Activated CD8-positive, alpha-beta memory T cell treated with anti-CD3 and anti-CD28 coated beads, Interleukin-2, amount 50 U/mL, for 1 hour (primary cell): ENCODE results near the gene ERC1.

Experiments used
- DNase-seq: peaks from one replicate; pipeline ENCODE4 v3.0.0-alpha.2; 2020; ENCODE audit errors: extremely low read depth

ERC1 gene

DNA sequence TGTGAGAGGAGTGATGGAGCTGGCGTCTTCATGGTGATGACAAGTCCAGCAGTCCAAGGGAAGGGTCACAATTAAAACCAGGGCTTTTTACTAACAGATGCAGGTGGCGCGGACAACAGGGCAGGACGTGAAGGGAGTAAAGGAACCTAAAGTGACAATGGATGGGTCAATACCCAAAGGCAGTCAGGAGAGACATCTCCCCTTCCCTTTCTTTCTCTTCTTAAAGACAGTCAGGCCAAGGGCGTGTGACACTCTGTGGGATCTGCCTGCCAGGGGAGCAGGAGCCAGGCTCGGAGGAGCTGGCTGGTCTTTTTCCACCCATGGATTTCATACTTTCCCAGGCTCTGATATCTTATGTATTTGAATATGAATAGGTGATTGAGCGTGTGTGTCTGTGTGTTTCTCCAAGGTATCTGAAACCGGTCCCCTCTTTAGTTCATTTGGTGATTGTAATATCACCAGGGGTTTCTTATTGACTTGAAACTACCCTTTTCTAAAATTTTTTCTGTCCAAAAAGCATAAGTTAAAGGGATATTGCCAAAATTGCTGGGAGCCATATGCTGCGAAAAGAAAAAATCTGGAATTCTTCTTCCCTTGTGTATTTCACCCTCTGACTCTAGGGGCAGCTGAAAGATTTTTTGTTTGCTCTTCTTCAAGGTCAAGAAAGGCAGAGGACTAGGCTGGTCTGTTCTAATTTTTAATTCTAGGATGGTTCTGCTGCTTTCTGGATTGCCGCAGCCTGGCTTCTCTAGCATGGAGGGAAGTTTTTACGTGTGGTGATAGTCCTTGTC, 541.5 kb downstream of the ERC1 start:
- DNase-seq = no peak

DNA sequence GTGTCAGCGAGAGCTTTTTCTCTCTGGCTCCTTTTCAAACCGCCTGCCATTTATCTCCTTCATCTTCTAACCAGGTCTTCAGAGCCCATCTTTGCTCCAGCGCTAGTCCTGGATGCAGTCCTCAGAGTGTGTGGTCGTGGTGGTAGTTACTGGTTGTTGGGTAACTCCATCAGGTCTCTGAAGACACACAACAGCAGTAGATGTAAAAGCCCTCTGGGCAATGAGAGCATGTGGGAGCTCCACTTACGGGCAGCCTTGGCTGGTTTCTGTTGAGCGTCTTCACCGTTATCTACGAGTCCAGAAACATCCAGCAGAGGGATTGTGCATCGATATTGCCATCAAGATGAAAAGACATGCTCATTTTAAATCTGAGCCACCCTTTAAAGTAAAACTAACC, 542.2 kb downstream of the ERC1 start:
- DNase-seq = no peak

DNA sequence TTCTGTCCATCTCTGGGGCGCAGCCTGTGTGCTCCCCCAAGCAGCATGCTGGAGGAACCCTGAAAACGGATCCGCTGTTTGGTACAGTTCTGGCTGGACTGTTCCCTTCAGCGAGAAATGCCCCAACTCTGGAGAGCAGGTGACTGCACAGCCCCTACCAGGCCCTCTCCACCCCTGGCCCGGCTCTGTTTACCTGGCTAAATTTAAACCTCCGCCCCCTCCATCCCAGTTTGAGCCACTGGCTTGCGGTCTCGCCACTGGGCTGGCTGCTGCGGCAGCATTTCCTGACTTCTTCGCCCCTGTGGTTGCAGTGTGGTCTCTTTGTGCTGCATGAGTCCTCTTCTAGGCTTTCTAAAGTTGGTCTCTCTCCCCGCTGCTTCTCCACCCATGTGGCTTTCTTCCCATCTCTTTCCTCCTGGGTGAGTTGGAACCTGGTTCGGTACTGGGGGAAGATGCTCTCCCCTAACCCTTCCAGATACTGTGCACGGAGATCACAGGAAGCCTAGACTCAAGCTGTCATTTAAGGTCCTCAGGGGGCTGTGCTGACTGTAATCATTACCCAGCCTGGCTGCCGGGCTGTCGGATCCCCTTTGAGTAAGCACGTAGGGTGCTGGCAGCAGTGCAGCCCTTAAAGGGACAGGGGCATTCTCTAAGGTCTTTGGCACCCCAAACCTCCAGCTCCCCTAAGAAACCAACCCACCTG, 542.7 kb downstream of the ERC1 start:
- no peak for DNase-seq

DNA sequence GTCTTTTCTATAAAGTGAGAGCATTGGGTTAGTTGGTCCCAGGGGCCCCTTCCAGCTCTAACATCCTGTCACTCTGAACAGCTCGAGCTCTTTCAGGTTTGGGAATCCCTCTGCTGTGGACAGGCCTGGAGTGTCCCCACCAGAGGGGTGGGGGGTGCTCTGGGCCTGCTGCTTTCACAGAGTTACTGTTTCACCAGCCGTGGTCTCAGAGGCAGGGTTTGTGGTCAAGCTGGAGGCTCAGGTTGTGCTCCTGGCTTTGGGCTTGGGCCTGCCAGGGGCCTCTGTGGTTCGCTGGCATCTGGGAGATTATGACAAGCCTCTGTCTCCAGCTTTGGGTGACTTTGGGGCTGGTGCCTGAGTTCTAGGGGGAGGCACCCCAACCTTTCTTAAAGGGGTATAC, 543.7 kb downstream of the ERC1 start:
- DNase-seq = no peak

DNA sequence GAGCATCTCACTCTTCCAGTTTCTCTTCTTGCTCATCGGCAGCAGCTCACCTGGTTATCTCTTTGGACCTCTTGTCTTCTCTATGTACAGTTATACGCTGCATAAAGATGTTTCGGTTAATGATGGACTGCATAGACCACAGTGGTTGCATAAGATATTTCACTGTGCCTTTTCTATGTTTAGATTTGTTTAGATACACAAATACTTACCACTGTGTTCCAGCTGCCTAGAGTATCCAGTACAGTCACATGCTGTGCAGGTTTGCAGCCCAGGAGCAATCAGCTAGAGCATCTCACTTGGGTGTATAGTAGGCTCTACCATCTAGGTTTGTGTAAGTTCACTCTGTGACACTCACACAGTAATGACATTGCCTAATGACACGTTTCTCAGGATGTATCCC, 545.8 kb downstream of the ERC1 start:
- DNase-seq = no peak

- no peak for DNase-seq
Observed at GRCh38 chr12:1539135-1539534, 548.1 kb downstream of the ERC1 start.

DNA sequence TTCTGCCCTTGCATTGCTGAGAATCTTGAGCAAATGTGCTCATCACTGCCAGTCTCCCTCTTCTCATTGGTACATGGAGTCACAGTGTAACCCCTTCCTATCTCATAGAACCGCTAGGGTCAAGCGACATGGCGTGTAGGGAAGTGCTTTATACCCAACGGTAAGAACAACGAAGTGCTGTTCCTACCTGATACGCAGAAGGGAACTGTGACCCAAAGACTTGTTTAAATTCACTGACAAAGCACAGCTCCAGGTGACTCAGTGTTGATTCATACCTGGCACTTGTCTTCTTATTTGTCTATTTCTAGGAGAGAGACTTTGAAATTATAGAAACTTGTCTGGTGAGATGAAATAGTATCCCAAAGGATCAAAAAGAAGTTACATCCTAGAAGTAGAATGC, 549.7 kb downstream of the ERC1 start:
- no peak for DNase-seq

- DNase-seq = no peak
Observed at GRCh38 chr12:1542599-1542998, 551.6 kb downstream of the ERC1 start.

- DNase-seq = no peak
Observed at GRCh38 chr12:1544996-1545700, 554.1 kb downstream of the ERC1 start.
